K562 (cell line): ENCODE measurements around the gene C1orf167. TPM values are rescaled to one million over a fixed set of nuclear protein-coding genes. Genes with fewer than 3 reads are reported as not detected.

Experiments used
- BRCA1 ChIP-seq, 2 experiments: fragments of 450-650 bp in 1 of 2; sonication (generic) in 1 of 2; formaldehyde crosslinking in 1 of 2; IDR thresholded peaks; 2 replicates each; pipeline versions ENCODE4 v1.5.0 to v1.6.1; 2017 to 2020; ENCODE audit warnings: mild to moderate bottlenecking in 1 of 2, missing genetic modification reagents in 1 of 2
- HSF4 ChIP-seq: fragments of 250-450 bp; sonication (Bioruptor Pico); IDR thresholded peaks from 2 replicates; pipeline ENCODE4 v2.1.2; 2022; ENCODE audit warnings: mild to moderate bottlenecking, moderate library complexity, borderline replicate concordance
- KAT2B ChIP-seq: IDR thresholded peaks from one replicate; pipeline ENCODE4 v1.6.1; 2012; ENCODE audit warnings: low read depth, mild to moderate bottlenecking, control low read depth, inconsistent platforms, low read length, moderate library complexity
- MEF2A ChIP-seq: IDR thresholded peaks from 2 replicates; pipeline ENCODE4 v1.6.1; 2011; ENCODE audit warnings: low read depth, mild to moderate bottlenecking, low read length, moderate library complexity; ENCODE audit not compliant: control insufficient read depth
- PHB ChIP-seq: fragments of 250-450 bp; sonication (Bioruptor Pico); IDR thresholded peaks from 2 replicates; pipeline ENCODE4 v1.5.0; 2021
- TFE3 ChIP-seq: fragments of 450-650 bp; formaldehyde crosslinking; IDR thresholded peaks from 2 replicates; pipeline ENCODE4 v1.4.0; 2020; ENCODE audit warnings: mild to moderate bottlenecking, mixed read lengths
- ZBTB11 ChIP-seq, 3 experiments: fragments of 200-800 bp in 1 of 3; fragments of 250-450 bp in 1 of 3; fragments of 450-650 bp in 1 of 3; sonication (Bioruptor Pico) in 1 of 3; sonication (Bioruptor generic) in 1 of 3; formaldehyde crosslinking in 1 of 3; IDR thresholded peaks; 2 replicates each; pipeline versions ENCODE4 v1.6.1 to v1.8.0; 2016 to 2022; ENCODE audit warnings: mild to moderate bottlenecking in 2 of 3, missing genetic modification characterization in 2 of 3, missing compliant biosample characterization in 1 of 3, moderate library complexity in 1 of 3
- polyA plus RNA-seq, 8 experiments: library from polyadenylated mRNA; depleted of rRNA in 4 of 8; stranded (reverse) in 5 of 8; unstranded in 3 of 8; fragments of >200 nt; fragmentation: Nextera tagmentation in 2 of 8; fragmentation: Illumina TruSeq in 1 of 8; extraction: Ambion mirVana in 2 of 8; extraction: Trizol in 1 of 8; gene quantifications; 2 replicates each; pipeline versions ENCODE4 v1.2.1 to v1.2.3, GENCODE V29; 2011 to 2014; ENCODE audit warnings: inconsistent platforms in 1 of 8, missing spikeins in 1 of 8
- total RNA-seq, 7 experiments: library from RNA; depleted of rRNA in 6 of 7; stranded (reverse); fragments of >200 nt in 6 of 7; fragmentation: Illumina TruSeq in 2 of 7; extraction: Trizol in 2 of 7; gene quantifications; 2 replicates each; pipeline versions ENCODE4 v1.2.1 to v1.2.3, GENCODE V29; 2011 to 2021; ENCODE audit warnings: low replicate concordance in 1 of 7
- TF ChIP-seq, protein P1 (sequence below): sonication (generic); formaldehyde crosslinking; IDR thresholded peaks from 2 replicates; pipeline ENCODE4 v1.4.0; 2020; ENCODE audit warnings: mild to moderate bottlenecking, missing genetic modification reagents

Gene C1orf167
- total and polyA plus RNA-seq, 9 of the 15 experiments (the other 6 are each of a cell fraction or from before 2014, with no cell fraction given), result 0.22 to 0.86 (median 0.31) TPM; not detected in 2

DNA sequence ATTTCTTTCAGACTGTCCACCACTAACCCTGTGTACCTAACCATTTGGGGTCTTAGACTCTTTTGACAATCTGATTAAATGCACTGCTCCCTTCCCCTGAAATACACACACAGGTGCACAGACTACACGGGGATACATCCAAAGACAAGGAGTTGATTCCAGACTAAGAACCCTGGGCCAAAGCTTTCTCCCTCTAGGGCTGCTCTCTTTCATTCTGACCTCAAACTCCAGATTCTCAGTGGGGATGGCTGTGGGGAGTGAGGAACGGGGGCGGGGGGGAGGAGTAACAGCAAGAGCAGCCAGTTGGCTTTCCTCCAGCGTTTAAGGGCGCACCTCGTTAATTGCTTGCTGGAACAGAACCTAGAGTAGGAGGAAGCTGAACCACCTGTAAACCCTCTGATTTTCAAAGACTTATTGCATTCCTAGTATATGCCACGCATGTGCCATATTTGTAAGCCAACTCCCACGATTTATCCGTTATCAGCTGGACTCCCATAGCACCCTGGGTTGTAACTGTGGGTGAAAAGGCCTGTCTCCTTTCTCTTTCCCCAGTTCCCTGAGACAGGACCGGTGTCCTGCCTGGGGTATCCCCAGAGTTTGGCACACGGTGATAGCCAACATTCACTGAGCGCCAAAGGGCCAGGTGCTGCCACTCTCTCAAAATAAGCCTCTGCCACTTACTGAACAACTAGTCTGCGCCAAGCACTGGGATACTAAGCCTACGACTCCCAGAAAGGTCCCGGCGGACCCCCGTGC, 42.9 kb downstream of the C1orf167 start (continued):
- TF ChIP-seq TFE3 (CRISPR knock-in tag) (no peak), HSF4 (peak; percentile 6; the same call in 1 of the 2 replicates), BRCA1 (IDR thresholded peaks at IDR 0.05) (no peak), BRCA1 (CRISPR knock-in tag; IDR thresholded peaks at IDR 0.05) (no peak), ZBTB11 (CRISPR knock-in tag; IDR thresholded peaks at IDR 0.05) (no peak; a peak in 1 of 6 replicates), PHB (CRISPR knock-in tag) (0 out of 2 replicates have a peak, but pooled peaks have one; percentile 19), KAT2B (no peak), MEF2A (peak; percentile 5; the same call in 1 of the 2 replicates)
- TF ChIP-seq, protein P1, sequence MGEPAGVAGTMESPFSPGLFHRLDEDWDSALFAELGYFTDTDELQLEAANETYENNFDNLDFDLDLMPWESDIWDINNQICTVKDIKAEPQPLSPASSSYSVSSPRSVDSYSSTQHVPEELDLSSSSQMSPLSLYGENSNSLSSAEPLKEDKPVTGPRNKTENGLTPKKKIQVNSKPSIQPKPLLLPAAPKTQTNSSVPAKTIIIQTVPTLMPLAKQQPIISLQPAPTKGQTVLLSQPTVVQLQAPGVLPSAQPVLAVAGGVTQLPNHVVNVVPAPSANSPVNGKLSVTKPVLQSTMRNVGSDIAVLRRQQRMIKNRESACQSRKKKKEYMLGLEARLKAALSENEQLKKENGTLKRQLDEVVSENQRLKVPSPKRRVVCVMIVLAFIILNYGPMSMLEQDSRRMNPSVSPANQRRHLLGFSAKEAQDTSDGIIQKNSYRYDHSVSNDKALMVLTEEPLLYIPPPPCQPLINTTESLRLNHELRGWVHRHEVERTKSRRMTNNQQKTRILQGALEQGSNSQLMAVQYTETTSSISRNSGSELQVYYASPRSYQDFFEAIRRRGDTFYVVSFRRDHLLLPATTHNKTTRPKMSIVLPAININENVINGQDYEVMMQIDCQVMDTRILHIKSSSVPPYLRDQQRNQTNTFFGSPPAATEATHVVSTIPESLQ (CRISPR knock-in tag), result 0 out of 2 replicates have a peak, but pooled peaks have one; percentile 8
